Thoracic aorta (tissue), 2 donors: ENCODE results near the gene CDC37L1. TPM values are rescaled to one million over a fixed set of nuclear protein-coding genes. Genes with fewer than 3 reads are reported as not detected.
"Not testable (repeated sequence)": the region's sequence is repeated elsewhere in the genome, so short reads cannot be mapped to it uniquely, and the experiment has no call there.

Experiments used
- ATAC-seq: fragments of 150-250 bp; one replicate; pipeline ENCODE4 v1.8.0; 2017; ENCODE audit warnings: low read depth; ENCODE audit not compliant: insufficient number of reproducible peaks, low FRiP score
- DNase-seq: peaks from one replicate; pipeline ENCODE4 v3.0.0-alpha.2; 2020; ENCODE audit warnings: low spot score
- H3K27ac ChIP-seq, 2 donors: fragments of 200-600 bp; sonication (generic); 1 replicate in 1 of 2; 2 replicates in 1 of 2; pipeline ENCODE4 v1.5.1; 2016; ENCODE audit warnings: mild to moderate bottlenecking in 2 of 2, moderate library complexity in 2 of 2
- H3K27me3 ChIP-seq: fragments of 200-600 bp; sonication (generic); replicated peaks from 2 replicates; pipeline ENCODE4 v1.6.0; 2016; ENCODE audit warnings: mild to moderate bottlenecking; ENCODE audit not compliant: insufficient read depth
- H3K36me3 ChIP-seq: fragments of 200-600 bp; sonication (generic); one replicate; pipeline ENCODE4 v1.5.1; 2016
- H3K4me1 ChIP-seq, 2 donors: fragments of 200-600 bp; sonication (generic); 1 replicate in 1 of 2; 2 replicates in 1 of 2; pipeline versions ENCODE4 v1.5.1 to v1.6.0; 2016; ENCODE audit warnings: low read depth in 2 of 2, mild to moderate bottlenecking in 1 of 2; ENCODE audit not compliant: control insufficient read depth in 1 of 2
- H3K4me3 ChIP-seq: fragments of 200-600 bp; sonication (generic); 2 replicates; pipeline ENCODE4 v1.5.1; 2016; ENCODE audit warnings: mild to moderate bottlenecking
- H3K9me3 ChIP-seq: fragments of 200-600 bp; sonication (generic); 2 replicates; pipeline ENCODE4 v1.5.1; 2016
- total RNA-seq, 2 donors: library from RNA; depleted of rRNA; stranded (reverse); fragments of >200 nt; gene quantifications; one replicate each; pipeline versions ENCODE4 v1.1.0 to v1.2.3, GENCODE V29; 2016
- TF ChIP-seq, protein P1 (sequence below): fragments of 200-600 bp; sonication (generic); IDR thresholded peaks from one replicate; pipeline ENCODE4 v1.5.1; 2019; ENCODE audit warnings: antibody characterized with exemption

CDC37L1 gene
- total RNA-seq, 2 donors from 2014 or later, result 22.5 to 46.2 TPM

DNA sequence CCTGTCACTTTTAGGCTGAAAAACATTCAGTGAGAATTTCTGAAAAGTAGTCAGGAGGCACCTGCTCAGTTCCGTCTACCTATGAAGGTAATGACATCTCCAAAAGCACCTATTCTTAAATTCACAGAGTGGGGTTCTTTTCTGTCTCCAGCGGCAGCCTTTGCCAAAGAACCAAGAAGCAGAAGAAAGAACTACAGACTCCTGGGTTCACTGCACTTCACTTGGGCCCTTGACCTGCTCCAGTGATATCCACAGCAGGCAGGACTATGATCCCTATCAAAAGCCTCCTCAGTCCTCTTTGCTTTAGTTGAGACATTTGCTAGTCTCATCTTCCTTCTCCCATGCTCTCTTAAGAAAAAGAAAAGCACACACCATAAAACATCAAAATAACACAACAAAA is 37.0 kb upstream of the CDC37L1 start:
- TF ChIP-seq, protein P1, sequence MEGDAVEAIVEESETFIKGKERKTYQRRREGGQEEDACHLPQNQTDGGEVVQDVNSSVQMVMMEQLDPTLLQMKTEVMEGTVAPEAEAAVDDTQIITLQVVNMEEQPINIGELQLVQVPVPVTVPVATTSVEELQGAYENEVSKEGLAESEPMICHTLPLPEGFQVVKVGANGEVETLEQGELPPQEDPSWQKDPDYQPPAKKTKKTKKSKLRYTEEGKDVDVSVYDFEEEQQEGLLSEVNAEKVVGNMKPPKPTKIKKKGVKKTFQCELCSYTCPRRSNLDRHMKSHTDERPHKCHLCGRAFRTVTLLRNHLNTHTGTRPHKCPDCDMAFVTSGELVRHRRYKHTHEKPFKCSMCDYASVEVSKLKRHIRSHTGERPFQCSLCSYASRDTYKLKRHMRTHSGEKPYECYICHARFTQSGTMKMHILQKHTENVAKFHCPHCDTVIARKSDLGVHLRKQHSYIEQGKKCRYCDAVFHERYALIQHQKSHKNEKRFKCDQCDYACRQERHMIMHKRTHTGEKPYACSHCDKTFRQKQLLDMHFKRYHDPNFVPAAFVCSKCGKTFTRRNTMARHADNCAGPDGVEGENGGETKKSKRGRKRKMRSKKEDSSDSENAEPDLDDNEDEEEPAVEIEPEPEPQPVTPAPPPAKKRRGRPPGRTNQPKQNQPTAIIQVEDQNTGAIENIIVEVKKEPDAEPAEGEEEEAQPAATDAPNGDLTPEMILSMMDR, result no peak
- Histone ChIP-seq H3K27ac (no peak overlapping the region), H3K27me3 (no peaks in the 10 kb centered on the region), H3K9me3 (no peaks in the 10 kb centered on the region), H3K36me3 (no peaks in the 10 kb centered on the region), H3K4me3 (no peak overlapping the region), H3K4me1 (peaks cover 0 to 9% of the 10 kb centered on the region in 2 donors)
- ATAC-seq (no peak), DNase-seq (no peak)

DNA sequence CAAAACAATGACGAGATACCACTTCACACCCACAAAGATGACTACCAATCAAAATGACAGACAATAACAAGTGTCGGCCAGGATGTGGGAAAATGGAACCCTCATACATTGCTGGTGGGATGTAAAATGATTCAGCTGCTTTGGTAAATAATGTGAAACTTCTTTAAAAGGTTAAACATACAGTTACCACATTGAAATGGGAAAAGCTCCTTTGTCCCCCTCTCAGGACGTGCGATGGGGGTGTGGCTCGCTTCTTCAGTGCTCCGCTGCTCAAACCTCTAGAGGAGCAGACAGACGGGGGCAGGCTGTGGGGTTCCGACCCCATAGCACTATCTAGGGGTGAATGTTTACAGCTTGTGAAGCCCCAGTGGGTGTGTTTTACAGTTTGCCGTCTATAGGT is 25.3 kb upstream of the CDC37L1 start:
- Histone ChIP-seq H3K9me3 (no peaks in the 10 kb centered on the region), H3K4me1 (no peaks in the 10 kb centered on the region), H3K27ac (no peak overlapping the region), H3K36me3 (no peaks in the 10 kb centered on the region), H3K4me3 (no peak overlapping the region), H3K27me3 (no peaks in the 10 kb centered on the region)
- no peak for ATAC-seq
- TF ChIP-seq, protein P1, result no peak
- DNase-seq, result no peak

DNA sequence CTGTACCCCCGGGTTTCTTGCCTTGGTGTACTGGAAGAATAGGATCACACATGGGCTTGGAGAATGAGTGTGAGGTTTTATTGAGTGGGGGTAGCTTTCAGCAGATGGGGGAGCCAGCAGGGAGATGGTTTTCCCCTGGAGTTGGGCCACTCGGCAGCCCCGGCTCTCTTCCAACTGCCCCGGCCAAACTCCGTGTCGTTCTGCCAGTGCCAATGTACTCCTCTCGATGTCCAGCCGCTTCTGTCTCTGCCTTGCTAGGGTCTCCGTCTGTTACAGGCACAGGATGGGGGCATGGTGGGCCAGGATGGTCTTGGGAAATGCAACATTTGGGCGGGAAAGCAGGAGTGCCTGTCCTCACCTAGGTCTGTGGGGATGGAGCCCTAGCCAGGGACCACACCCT is 24.8 kb upstream of the CDC37L1 start:
- no peaks in the 10 kb centered on the region for H3K9me3 ChIP-seq
- no peak overlapping the region for H3K4me3 ChIP-seq
- H3K36me3 ChIP-seq, result no peaks in the 10 kb centered on the region
- H3K4me1 ChIP-seq, result no peaks in the 10 kb centered on the region
- H3K27me3 ChIP-seq, result no peaks in the 10 kb centered on the region
- DNase-seq (no peak), ATAC-seq (no peak)
- no peak overlapping the region for H3K27ac ChIP-seq
- TF ChIP-seq, protein P1, result no peak

DNA sequence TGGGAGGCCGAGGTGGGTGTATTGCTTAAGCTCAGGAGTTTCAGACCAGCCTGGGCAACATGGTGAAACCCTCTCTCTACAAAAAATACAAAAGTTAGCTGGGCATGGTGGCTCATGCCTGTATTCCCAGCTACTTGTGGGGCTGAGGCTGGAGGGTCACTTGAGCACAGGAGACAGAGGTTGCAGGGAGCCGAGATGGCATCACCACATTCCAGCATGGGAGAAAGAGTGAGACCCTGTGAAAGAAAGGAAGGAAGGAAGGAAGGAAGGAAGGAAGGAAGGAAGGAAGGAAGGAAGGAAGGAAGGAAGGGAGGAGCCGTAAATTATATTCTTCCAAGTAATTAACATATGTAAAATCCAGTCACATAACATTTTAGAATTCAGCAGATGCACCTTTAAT is 23.2 kb upstream of the CDC37L1 start:
- not testable (repeated sequence) for DNase-seq, ATAC-seq, H3K4me3 ChIP-seq, H3K4me1 ChIP-seq, H3K27ac ChIP-seq, H3K9me3 ChIP-seq, H3K27me3 ChIP-seq, H3K36me3 ChIP-seq

GRCh38 chr9:4656621-4657020 is 22.7 kb upstream of the CDC37L1 start:
- H3K4me3 ChIP-seq, result no peak overlapping the region
- no peaks in the 10 kb centered on the region for H3K27me3 ChIP-seq
- no peaks in the 10 kb centered on the region for H3K9me3 ChIP-seq
- TF ChIP-seq, protein P1, result no peak
- no peaks in the 10 kb centered on the region for H3K36me3 ChIP-seq
- no peak for DNase-seq
- no peak for ATAC-seq
- peaks cover 0 to 8% of the 10 kb centered on the region in 2 donors for H3K4me1 ChIP-seq
- H3K27ac ChIP-seq, result no peak overlapping the region

- Histone ChIP-seq H3K27me3 (no peaks in the 10 kb centered on the region), H3K4me3 (no peak overlapping the region), H3K27ac (no peak overlapping the region), H3K4me1 (peaks cover 0 to 11% of the 10 kb centered on the region in 2 donors), H3K36me3 (no peaks in the 10 kb centered on the region), H3K9me3 (no peaks in the 10 kb centered on the region)
- no peak for DNase-seq
- ATAC-seq, result no peak
- TF ChIP-seq, protein P1, result no peak
Measured at GRCh38 chr9:4657426-4658159, 21.8 kb upstream of the CDC37L1 start.

- peak overlapping the region in 1 of 2 donors; percentile 74 for H3K27ac ChIP-seq
- not testable (repeated sequence) for H3K9me3 ChIP-seq, H3K27me3 ChIP-seq, DNase-seq, H3K4me3 ChIP-seq, ATAC-seq, H3K36me3 ChIP-seq
- H3K4me1 ChIP-seq, result peaks cover 13 to 39% of the 10 kb centered on the region in 2 donors
Measured at GRCh38 chr9:4660665-4661064, 18.7 kb upstream of the CDC37L1 start.
